Transverse colon (tissue), 4 donors: Measurements from ENCODE around the gene SYNDIG1L. TPM values are rescaled to one million over a fixed set of nuclear protein-coding genes. Genes with fewer than 3 reads are reported as not detected.
A peak's percentile ranks its signal among the peaks of the same experiment; 100 is the strongest.

Source experiments
- DNase-seq: peaks from one replicate; pipeline ENCODE4 v3.0.0-alpha.2; 2019
- H3K27ac ChIP-seq, 4 donors: fragments of 200-600 bp; sonication (generic); 2 replicates each; pipeline ENCODE4 v1.5.1; 2016 to 2018; ENCODE audit warnings: inconsistent platforms in 4 of 4
- H3K27me3 ChIP-seq: fragments of 200-600 bp; sonication (generic); 2 replicates; pipeline ENCODE4 v1.5.1; 2017; ENCODE audit warnings: inconsistent platforms
- H3K36me3 ChIP-seq, 4 donors: fragments of 200-600 bp; sonication (generic); 2 replicates each; pipeline ENCODE4 v1.5.1; 2017 to 2019; ENCODE audit warnings: inconsistent platforms in 4 of 4
- H3K4me1 ChIP-seq, 4 donors: fragments of 200-600 bp; sonication (generic); 2 replicates each; pipeline ENCODE4 v1.5.1; 2017 to 2020; ENCODE audit warnings: inconsistent platforms in 4 of 4
- H3K4me3 ChIP-seq, 4 donors: fragments of 200-600 bp; sonication (generic); 1 replicate in 1 of 4; 2 replicates in 3 of 4; pipeline versions ENCODE4 v1.5.1 to v1.6.1; 2017 to 2019; ENCODE audit warnings: inconsistent platforms in 4 of 4
- H3K9me3 ChIP-seq, 2 donors: fragments of 200-600 bp; sonication (generic); 2 replicates each; pipeline ENCODE4 v1.5.1; 2017 to 2019; ENCODE audit warnings: inconsistent platforms in 2 of 2
- EP300 ChIP-seq: sonication (generic); formaldehyde crosslinking; IDR thresholded peaks from one replicate; pipeline ENCODE4 v1.6.1; 2017; ENCODE audit warnings: antibody characterized with exemption, low read depth
- POLR2A ChIP-seq: fragments of 450-650 bp; IDR thresholded peaks from one replicate; pipeline ENCODE4 v1.6.1; 2016; ENCODE audit warnings: antibody characterized with exemption, mild to moderate bottlenecking, moderate library complexity
- POLR2AphosphoS5 ChIP-seq, 3 donors: sonication (generic); formaldehyde crosslinking; IDR thresholded peaks; one replicate each; pipeline ENCODE4 v1.6.1; 2016; ENCODE audit warnings: antibody characterized with exemption in 3 of 3
- WGBS, 2 donors: methylation state at CpG; one replicate each; pipeline ENCODE4 v1.1.5; 2018; ENCODE audit warnings: low coverage in 1 of 2; 5-methylcytosine and 5-hydroxymethylcytosine counted together
- in situ Hi-C, 4 donors: fragments of 200-750 bp; cut with MboI; loops; one replicate each; pipeline versions ENCODE4 v1.15.0 to v1.15.1; 2017; ENCODE audit warnings: low sequenced_read_pairs in 3 of 4, low pct_ligation_motif_present in 1 of 4, low pct_unique_long_range_greater_than_20kb in 1 of 4
- intact Hi-C: fragments of 100-400 bp; cut with DNase I; formaldehyde crosslinking; loops from one replicate; pipeline ENCODE4 v1.15.1; 2023; ENCODE audit warnings: low total_unique reads
- total RNA-seq, 4 donors: library from RNA; depleted of rRNA; stranded (reverse); fragments of >200 nt; gene quantifications; one replicate each; pipeline ENCODE4 v1.1.0, GENCODE V29; 2016
- TF ChIP-seq, protein P1 (sequence below), 5 experiments: fragments of 200-600 bp in 3 of 5; fragments of 450-650 bp in 2 of 5; sonication (generic) in 3 of 5; IDR thresholded peaks; 1 replicate in 2 of 5; 2 replicates in 3 of 5; pipeline ENCODE4 v1.5.1; 2016 to 2017; ENCODE audit warnings: antibody characterized with exemption in 5 of 5, inconsistent platforms in 3 of 5, mild to moderate bottlenecking in 2 of 5, moderate library complexity in 1 of 5

The SYNDIG1L gene
- total RNA-seq, 4 donors from 2014 or later = 0.32 TPM; not detected in 3

DNA sequence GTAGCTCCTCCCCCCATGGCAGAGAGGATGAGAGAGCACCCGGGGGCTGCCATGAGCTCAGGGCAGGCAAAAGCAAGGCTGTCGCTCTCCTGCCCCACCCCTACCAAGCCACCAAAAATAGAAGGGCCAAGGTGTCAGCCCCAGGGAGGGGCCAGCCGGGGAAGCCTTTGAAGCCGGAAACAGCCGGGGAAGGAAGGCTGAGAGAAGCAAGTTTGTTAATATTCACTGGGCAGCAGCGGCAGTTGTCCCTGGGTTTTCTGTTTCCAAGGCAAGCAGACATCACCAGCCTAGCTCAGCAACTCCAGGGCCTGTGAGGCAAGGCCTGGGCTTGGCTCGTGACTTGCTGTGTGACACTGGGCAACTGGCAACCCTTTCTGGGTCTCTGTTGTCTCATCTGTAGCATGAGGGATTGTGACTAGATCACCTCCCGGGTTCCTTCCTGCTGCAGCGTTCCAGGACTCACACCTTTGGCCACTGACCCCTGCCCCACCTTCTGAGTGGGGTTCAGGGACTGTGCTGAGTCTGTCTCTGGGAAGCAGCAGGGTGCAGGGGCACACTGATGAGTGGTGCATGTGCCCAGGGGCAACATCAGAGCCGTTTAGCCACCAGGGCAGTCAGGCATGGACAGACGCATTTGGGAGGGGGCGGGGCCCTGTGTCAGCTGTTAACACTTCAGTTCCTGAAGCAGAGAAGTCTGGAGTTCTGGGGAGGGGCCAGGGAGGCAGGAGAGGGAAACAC is 24.3 kb downstream of the SYNDIG1L start:
- in situ Hi-C loops (no loop called here), intact Hi-C loops (no loop called here)
- 7% methylated on average over 12 of the region's 12 CpGs; no CpG with 5 or more reads in 1 of the 2 donors for WGBS, 2 donors
- H3K9me3 ChIP-seq = no peaks in the 10 kb centered on the region
- peak; percentile 62 for DNase-seq
- H3K36me3 ChIP-seq = no peaks in the 10 kb centered on the region
- H3K4me3 ChIP-seq = peak overlapping the region in 1 of 4 donors; percentile 11
- H3K27ac ChIP-seq = peak overlapping the region in 2 of 4 donors; percentile 30 to 49
- H3K4me1 ChIP-seq = peaks cover 0 to 17% (median 10%) of the 10 kb centered on the region in 4 donors
- H3K27me3 ChIP-seq = peaks cover 27% of the 10 kb centered on the region
- TF ChIP-seq EP300 = no peak
- TF ChIP-seq, protein P1, sequence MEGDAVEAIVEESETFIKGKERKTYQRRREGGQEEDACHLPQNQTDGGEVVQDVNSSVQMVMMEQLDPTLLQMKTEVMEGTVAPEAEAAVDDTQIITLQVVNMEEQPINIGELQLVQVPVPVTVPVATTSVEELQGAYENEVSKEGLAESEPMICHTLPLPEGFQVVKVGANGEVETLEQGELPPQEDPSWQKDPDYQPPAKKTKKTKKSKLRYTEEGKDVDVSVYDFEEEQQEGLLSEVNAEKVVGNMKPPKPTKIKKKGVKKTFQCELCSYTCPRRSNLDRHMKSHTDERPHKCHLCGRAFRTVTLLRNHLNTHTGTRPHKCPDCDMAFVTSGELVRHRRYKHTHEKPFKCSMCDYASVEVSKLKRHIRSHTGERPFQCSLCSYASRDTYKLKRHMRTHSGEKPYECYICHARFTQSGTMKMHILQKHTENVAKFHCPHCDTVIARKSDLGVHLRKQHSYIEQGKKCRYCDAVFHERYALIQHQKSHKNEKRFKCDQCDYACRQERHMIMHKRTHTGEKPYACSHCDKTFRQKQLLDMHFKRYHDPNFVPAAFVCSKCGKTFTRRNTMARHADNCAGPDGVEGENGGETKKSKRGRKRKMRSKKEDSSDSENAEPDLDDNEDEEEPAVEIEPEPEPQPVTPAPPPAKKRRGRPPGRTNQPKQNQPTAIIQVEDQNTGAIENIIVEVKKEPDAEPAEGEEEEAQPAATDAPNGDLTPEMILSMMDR (IDR thresholded peaks at IDR 0.05) = no peak
- no peak for TF ChIP-seq POLR2A
- no peak for TF ChIP-seq POLR2AphosphoS5 (IDR thresholded peaks at IDR 0.05)

- no peak for DNase-seq
- in situ Hi-C loops (no loop called here), intact Hi-C loops (no loop called here)
- no peak overlapping the region for H3K27ac ChIP-seq
- no peaks in the 10 kb centered on the region for H3K9me3 ChIP-seq
- peaks cover 0 to 17% (median 10%) of the 10 kb centered on the region in 4 donors for H3K4me1 ChIP-seq
- 35% methylated on average over 8 of the region's 8 CpGs; no CpG with 5 or more reads in 1 of the 2 donors for WGBS, 2 donors
- no peak overlapping the region for H3K4me3 ChIP-seq
- peaks cover 30% of the 10 kb centered on the region for H3K27me3 ChIP-seq
- no peaks in the 10 kb centered on the region for H3K36me3 ChIP-seq
- TF ChIP-seq POLR2A = no peak
- TF ChIP-seq, protein P1 (IDR thresholded peaks at IDR 0.05) = no peak
Observed at GRCh38 chr14:74400919-74401503, 25.0 kb downstream of the SYNDIG1L start.

DNA sequence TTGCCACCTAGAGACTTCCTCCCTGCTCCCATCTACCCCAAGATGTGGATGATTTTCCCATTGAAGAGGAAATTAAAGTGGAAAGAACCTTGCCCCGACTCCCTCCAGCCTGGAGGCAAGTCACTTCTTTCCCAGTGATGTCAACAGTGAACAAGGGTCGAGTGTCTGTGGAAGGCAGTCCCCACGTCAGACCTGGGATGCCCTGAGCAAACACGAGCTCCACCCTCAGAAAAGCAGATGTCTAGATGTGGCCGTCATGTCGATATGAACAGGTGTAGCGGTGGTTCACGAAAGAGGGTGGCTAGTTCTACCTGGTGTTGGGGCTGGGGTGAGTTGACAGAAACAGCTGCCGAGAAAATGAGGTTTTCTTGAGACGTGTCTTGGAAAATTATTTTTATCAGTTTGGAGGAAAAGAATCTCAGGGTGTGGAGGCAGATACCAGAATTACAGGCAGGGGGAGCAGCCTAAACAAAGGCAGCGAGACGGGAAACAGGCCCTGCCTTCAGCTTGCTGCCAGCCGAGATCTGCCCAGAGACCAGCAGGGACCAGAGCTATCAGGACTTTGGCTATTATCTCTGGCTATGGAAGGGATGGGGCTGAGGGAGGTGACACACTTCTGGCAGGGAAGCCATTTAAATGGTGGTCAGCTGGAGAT is 25.9 kb downstream of the SYNDIG1L start:
- Histone ChIP-seq H3K9me3 (no peaks in the 10 kb centered on the region), H3K27ac (no peak overlapping the region), H3K36me3 (no peaks in the 10 kb centered on the region), H3K4me3 (no peak overlapping the region), H3K4me1 (peaks cover 0 to 17% (median 10%) of the 10 kb centered on the region in 4 donors), H3K27me3 (peaks cover 34% of the 10 kb centered on the region)
- WGBS, 2 donors = 41 to 57% methylated on average over 1 to 13 of the region's 13 CpGs
- TF ChIP-seq, protein P1 (IDR thresholded peaks at IDR 0.05) = no peak
- TF ChIP-seq POLR2A (no peak), POLR2AphosphoS5 (IDR thresholded peaks at IDR 0.05) (no peak), EP300 (no peak)
- intact Hi-C loops = no loop called here
- in situ Hi-C loops = no loop called here
- no peak for DNase-seq

GRCh38 chr14:74395094-74395493 is 30.9 kb downstream of the SYNDIG1L start:
- DNase-seq = no peak
- 59% methylated on average over 4 of the region's 4 CpGs; no CpG with 5 or more reads in 1 of the 2 donors for WGBS, 2 donors
- H3K36me3 ChIP-seq = no peaks in the 10 kb centered on the region
- H3K27ac ChIP-seq = no peak overlapping the region
- peaks cover 35% of the 10 kb centered on the region for H3K27me3 ChIP-seq
- no peak overlapping the region for H3K4me3 ChIP-seq
- no peaks in the 10 kb centered on the region for H3K9me3 ChIP-seq
- H3K4me1 ChIP-seq = no peaks in the 10 kb centered on the region
- intact Hi-C loops = no loop called here
- in situ Hi-C loops = no loop called here
- TF ChIP-seq POLR2AphosphoS5 (IDR thresholded peaks at IDR 0.05) = no peak
- TF ChIP-seq POLR2A = no peak
- TF ChIP-seq, protein P1 (IDR thresholded peaks at IDR 0.05) = no peak
- no peak for TF ChIP-seq EP300
